ENCODE results near the gene ZNF784.

DNA sequence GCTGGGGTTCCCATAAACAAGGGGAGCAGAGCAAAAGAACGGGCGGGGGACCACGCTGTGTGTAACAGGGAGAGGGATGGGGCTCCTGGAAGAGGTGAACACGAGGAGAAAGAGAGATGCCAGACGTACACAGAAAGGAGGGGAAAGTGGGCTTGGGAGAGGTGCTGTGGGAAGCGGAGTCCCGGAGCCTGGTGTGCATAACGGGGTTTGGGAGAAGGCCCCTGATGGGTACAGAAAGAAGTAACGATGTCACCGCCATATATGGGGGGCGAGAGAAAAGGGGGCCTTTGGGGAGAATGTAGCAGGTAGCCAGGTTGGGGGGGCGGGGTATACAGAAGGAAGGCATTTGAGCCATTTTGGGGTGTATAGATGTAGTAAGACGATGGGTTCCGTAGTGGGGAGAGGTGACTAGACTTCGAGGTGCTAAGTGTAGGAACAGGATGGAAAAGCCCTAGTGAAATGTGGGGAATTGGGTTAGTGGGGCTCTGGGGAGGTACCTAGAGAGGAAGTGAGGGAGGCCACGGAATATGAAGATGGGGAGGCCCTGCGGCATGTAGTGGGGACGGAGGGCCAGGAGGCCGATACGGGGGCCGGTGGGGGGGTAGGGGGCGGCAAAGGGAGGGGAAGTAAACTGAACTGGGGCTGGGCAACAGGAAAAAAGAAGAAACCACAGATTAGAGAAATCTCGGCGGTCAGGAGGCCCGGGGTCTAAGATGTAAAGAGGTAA, 17.2 kb upstream of the ZNF784 start:
- TF ChIP-seq ZNF565 (CRISPR knock-in tag; conservative IDR thresholded peaks at IDR 0.05; ENCODE audit: low read depth) (no peak), ZFP3 (CRISPR knock-in tag; IDR thresholded peaks at IDR 0.05) (no peak), ARNTL (CRISPR knock-in tag; IDR thresholded peaks at IDR 0.05; ENCODE audit: borderline replicate concordance, low read depth) (no peak), ZC3H10 (CRISPR knock-in tag; IDR thresholded peaks at IDR 0.05) (no peak)
